Lung (tissue), 12 donors: Measurements from ENCODE around the gene RTP5. TPM values are rescaled to one million over a fixed set of nuclear protein-coding genes. Genes with fewer than 3 reads are reported as not detected.
"Not testable (repeated sequence)": the region's sequence is repeated elsewhere in the genome, so short reads cannot be mapped to it uniquely, and the experiment has no call there.

Experiments
- ATAC-seq: fragments of 200-7000 bp; cut with Tn5 transposase; one replicate; pipeline ENCODE4 v1.9.1; 2020; ENCODE audit warnings: moderate number of reproducible peaks; ENCODE audit not compliant: insufficient read depth, low FRiP score
- DNase-seq, 3 donors: peaks; one replicate each; pipeline ENCODE4 v3.0.0-alpha.2; 2013 to 2017
- H3K27ac ChIP-seq, 2 donors: one replicate each; pipeline ENCODE4 v1.5.1; 2013; ENCODE audit warnings: mild to moderate bottlenecking in 2 of 2, moderate library complexity in 2 of 2, control low read depth in 1 of 2, inconsistent platforms in 1 of 2, low read depth in 1 of 2, low read length in 1 of 2
- H3K27me3 ChIP-seq, 3 donors: one replicate each; pipeline ENCODE4 v1.5.1; 2013; ENCODE audit warnings: low read length in 2 of 3; ENCODE audit not compliant: control insufficient read depth in 3 of 3, insufficient read depth in 3 of 3
- H3K36me3 ChIP-seq, 4 donors: one replicate each; pipeline ENCODE4 v1.5.1; 2013; ENCODE audit warnings: low read length in 4 of 4, mild to moderate bottlenecking in 1 of 4, moderate library complexity in 1 of 4; ENCODE audit not compliant: control insufficient read depth in 4 of 4, insufficient read depth in 4 of 4
- H3K4me1 ChIP-seq, 5 donors: one replicate each; pipeline ENCODE4 v1.5.1; 2013; ENCODE audit warnings: low read length in 5 of 5, mild to moderate bottlenecking in 2 of 5, moderate library complexity in 1 of 5; ENCODE audit not compliant: control insufficient read depth in 5 of 5, insufficient read depth in 5 of 5
- H3K4me3 ChIP-seq: one replicate; pipeline ENCODE4 v1.5.1; 2013; ENCODE audit warnings: mild to moderate bottlenecking, control low read depth, moderate library complexity
- H3K9ac ChIP-seq, 2 donors: one replicate each; pipeline ENCODE4 v1.5.1; 2013; ENCODE audit warnings: low read length in 2 of 2, control low read depth in 1 of 2; ENCODE audit not compliant: insufficient read depth in 1 of 2
- H3K9me3 ChIP-seq, 4 donors: one replicate each; pipeline ENCODE4 v1.5.1; 2013; ENCODE audit warnings: low read length in 3 of 4, mild to moderate bottlenecking in 1 of 4, moderate library complexity in 1 of 4; ENCODE audit not compliant: control insufficient read depth in 4 of 4, insufficient read depth in 3 of 4
- CTCF ChIP-seq: IDR thresholded peaks from 2 replicates; pipeline ENCODE4 v1.5.1; 2012; ENCODE audit warnings: mild to moderate bottlenecking; ENCODE audit errors: control extremely low read depth, extremely low read depth
- WGBS, 2 donors: extraction: QIAGEN DNeasy Blood & Tissue Kit; methylation state at CpG; one replicate each; pipeline ENCODE4 v1.1.7; 2013; 5-methylcytosine and 5-hydroxymethylcytosine counted together
- polyA plus RNA-seq, 2 donors: library from polyadenylated mRNA; stranded (reverse); fragments of 200-250 nt; gene quantifications; one replicate each; pipeline ENCODE4 v1.2.1, GENCODE V29; 2013
- total RNA-seq, 2 donors: library from RNA; depleted of rRNA in 1 of 2; stranded (reverse); fragments of >200 nt in 1 of 2; gene quantifications; one replicate each; pipeline ENCODE4 v1.2.1, GENCODE V29; 2014 to 2021
- donor health status: control.
- donor health status: control.
- donor health status: Bipolar disorder and iron deficiency.
- donor health status: healthy.
- donor health status: DM: yes; HTN: yes; CAD: no.

Gene RTP5
- total and polyA plus RNA-seq, 4 donors = 0.08 to 0.13 (median 0.09) TPM; not detected in 1

DNA sequence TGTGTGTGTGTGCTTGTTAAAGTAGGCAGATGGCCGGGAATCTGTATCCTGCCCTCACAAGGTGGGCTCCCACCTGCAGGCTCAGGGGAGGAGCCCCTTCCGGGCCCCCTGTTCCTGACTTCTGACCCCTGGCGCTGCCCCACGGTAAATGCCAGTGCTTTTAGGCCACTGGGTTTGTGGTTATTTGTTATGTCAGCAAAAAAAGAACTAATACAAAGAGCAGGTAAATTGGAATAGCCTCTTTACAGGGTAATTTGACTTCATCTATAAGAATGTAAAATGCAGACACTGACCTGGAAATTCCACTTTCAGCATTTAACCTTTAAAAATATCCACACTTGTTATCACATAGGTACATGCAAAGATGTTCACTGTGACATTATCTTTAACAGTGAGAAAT is 44.2 kb downstream of the RTP5 start:
- 96 to 97% methylated on average over 4 of the region's 4 CpGs for WGBS, 2 donors
- DNase-seq = no peak
- Histone ChIP-seq H3K4me3 (no peak overlapping the region), H3K36me3 (peaks cover 0 to 2% (median 0%) of the 10 kb centered on the region in 4 donors), H3K9me3 (peaks cover 0 to 10% (median 0%) of the 10 kb centered on the region in 4 donors), H3K27me3 (no peaks in the 10 kb centered on the region), H3K9ac (no peak overlapping the region), H3K4me1 (no peaks in the 10 kb centered on the region), H3K27ac (no peak overlapping the region)
- ATAC-seq = no peak
- no peak for TF ChIP-seq CTCF

DNA sequence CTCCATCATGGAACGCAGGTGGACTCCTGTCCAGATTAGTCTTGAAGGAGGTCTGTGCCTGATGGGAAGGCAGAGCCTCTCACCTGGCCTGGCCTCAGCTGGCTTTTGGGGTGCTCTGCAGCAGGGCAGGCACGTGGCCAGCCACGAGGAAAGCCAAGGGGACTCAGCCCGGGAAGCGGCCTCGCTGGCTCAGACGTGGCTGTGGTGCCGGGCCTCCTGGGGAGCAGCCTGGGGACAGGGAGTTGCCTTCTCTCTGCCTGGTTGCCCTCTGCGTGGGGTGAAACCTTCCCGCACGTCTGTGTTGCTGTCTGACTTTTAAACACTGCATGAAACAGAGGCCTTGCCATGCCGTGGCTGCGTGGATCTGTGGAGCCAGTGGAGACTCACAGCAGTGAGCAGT is 45.0 kb downstream of the RTP5 start:
- peaks cover 0 to 10% (median 0%) of the 10 kb centered on the region in 4 donors for H3K9me3 ChIP-seq
- H3K4me1 ChIP-seq = no peaks in the 10 kb centered on the region
- H3K36me3 ChIP-seq = peaks cover 0 to 2% (median 0%) of the 10 kb centered on the region in 4 donors
- no peak overlapping the region for H3K9ac ChIP-seq
- WGBS, 2 donors = 94 to 98% methylated on average over 13 of the region's 13 CpGs
- no peak for DNase-seq
- H3K27me3 ChIP-seq = no peaks in the 10 kb centered on the region
- no peak overlapping the region for H3K27ac ChIP-seq
- ATAC-seq = no peak
- TF ChIP-seq CTCF = no peak
- no peak overlapping the region for H3K4me3 ChIP-seq

DNA sequence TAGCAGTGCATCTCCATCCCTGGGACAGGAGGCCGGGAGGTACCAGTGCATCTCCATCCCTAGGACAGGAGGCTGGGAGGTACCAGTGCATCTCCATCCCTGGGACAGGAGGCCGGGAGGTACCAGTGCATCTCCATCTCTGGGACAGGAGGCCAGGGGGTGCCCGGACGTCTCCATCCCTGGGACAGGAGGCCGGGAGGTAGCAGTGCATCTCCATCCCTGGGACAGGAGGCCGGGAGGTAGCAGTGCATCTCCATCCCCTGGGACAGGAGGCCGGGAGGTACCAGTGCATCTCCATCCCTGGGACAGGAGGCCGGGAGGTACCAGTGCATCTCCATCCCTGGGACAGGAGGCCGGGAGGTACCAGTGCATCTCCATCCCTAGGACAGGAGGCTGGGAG is 52.1 kb downstream of the RTP5 start:
- not testable (repeated sequence) for ATAC-seq, H3K27ac ChIP-seq, H3K4me3 ChIP-seq, H3K27me3 ChIP-seq, H3K36me3 ChIP-seq, H3K9me3 ChIP-seq, DNase-seq, H3K9ac ChIP-seq, H3K4me1 ChIP-seq
- 89 to 96% methylated on average over 8 to 9 of the region's 9 CpGs for WGBS, 2 donors

GRCh38 chr2:241922411-241922810 is 52.9 kb downstream of the RTP5 start:
- Histone ChIP-seq H3K9me3 (peaks cover 0 to 2% (median 0%) of the 10 kb centered on the region in 4 donors), H3K27ac (no peak overlapping the region), H3K4me1 (no peaks in the 10 kb centered on the region), H3K36me3 (no peaks in the 10 kb centered on the region), H3K27me3 (no peaks in the 10 kb centered on the region), H3K9ac (no peak overlapping the region), H3K4me3 (no peak overlapping the region)
- no peak for TF ChIP-seq CTCF
- 87 to 89% methylated on average over 6 to 9 of the region's 9 CpGs for WGBS, 2 donors
- no peak for DNase-seq
- ATAC-seq = no peak

DNA sequence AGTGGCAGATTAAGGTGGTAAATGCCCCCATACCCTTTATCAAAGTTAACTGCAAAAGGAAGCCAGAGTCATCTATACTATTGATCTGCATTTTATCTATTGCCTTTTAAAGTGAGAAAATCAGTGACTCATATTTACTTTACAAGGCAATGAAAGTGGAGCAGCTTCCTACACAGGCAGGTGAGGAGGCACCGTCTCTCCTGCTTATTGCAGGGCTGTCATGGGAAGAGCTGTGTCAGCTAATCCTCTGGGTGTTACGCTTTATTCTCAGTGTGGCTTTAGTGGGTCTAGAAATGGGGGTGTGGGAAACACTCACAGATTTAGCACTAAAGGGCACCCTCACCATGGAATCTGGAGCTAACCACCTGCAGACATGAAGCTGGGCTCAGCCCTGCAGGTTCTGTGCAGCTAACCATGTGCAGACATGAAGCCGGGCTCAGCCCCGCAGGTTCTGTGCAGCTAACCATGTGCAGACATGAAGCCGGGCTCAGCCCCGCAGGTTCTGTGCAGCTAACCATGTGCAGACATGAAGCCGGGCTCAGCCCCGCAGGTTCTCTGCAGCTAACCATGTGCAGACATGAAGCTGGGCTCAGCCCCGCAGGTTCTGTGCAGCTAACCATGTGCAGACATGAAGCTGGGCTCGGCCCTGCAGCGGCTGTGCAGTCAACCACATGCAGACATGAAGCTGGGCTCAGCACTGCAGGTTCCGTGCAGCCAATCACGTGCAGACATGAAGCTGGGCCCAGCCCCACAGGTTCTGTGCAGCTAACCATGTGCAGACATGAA is 53.5 kb downstream of the RTP5 start:
- 79 to 80% methylated on average over 11 to 13 of the region's 13 CpGs for WGBS, 2 donors
- not testable (repeated sequence) for H3K4me3 ChIP-seq, DNase-seq, H3K9me3 ChIP-seq, H3K4me1 ChIP-seq, ATAC-seq, H3K36me3 ChIP-seq, H3K9ac ChIP-seq, H3K27ac ChIP-seq, H3K27me3 ChIP-seq
